ENCODE data around the gene CST9L. TPM values are rescaled to one million over a fixed set of nuclear protein-coding genes. Genes with fewer than 3 reads are reported as not detected.

The CST9L gene
- total RNA-seq, 1 experiment from 2014 or later: not detected

DNA sequence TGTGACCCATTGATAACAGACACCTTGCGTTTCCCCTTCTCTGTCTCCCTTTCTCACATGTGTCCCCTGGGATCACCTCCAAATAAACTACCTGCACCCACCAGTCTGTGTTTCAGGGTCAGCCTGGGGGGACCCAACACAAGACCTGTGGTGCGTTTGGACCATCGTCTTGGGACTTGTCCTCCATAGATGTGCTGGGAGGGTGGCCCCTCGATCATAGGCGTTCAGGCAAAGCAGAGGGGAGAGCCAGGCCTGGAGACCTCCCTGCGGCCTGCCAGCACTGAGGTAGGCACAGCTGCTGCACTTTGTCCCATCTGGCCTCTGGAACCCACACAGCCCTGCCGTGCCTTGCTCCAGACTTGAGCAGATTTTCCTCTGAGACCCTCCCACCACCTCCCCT is 19.3 kb upstream of the CST9L start:
- Mint-ChIP-seq H3K4me1 (ENCODE audit: insufficient read depth, unreplicated experiment) (peaks cover 21% of the 10 kb centered on the region), H3K4me3 (ENCODE audit: unreplicated experiment) (no peak overlapping the region), H3K36me3 (ENCODE audit: insufficient read depth, unreplicated experiment) (no peaks in the 10 kb centered on the region), H3K9me3 (ENCODE audit: unreplicated experiment) (no peaks in the 10 kb centered on the region), H3K27me3 (ENCODE audit: insufficient read depth, unreplicated experiment) (no peaks in the 10 kb centered on the region), H3K27ac (ENCODE audit: low read depth, unreplicated experiment) (no peak overlapping the region)
- no peak for DNase-seq (ENCODE audit: unreplicated experiment)
- ChIA-PET POLR2A (interaction anchor here (0.9 to 1.9 kb wide), 6 partner anchors 8 to 230 kb away, joined by 3 to 6 read pairs (median 3); no protein-coding TSS in a partner anchor), CTCF (interaction anchor here (0.6 to 8.2 kb wide), 6 partner anchors 15 to 857 kb away, joined by 3 to 56 read pairs (median 4); no protein-coding TSS in a partner anchor)
- TF ChIP-seq, protein P1, sequence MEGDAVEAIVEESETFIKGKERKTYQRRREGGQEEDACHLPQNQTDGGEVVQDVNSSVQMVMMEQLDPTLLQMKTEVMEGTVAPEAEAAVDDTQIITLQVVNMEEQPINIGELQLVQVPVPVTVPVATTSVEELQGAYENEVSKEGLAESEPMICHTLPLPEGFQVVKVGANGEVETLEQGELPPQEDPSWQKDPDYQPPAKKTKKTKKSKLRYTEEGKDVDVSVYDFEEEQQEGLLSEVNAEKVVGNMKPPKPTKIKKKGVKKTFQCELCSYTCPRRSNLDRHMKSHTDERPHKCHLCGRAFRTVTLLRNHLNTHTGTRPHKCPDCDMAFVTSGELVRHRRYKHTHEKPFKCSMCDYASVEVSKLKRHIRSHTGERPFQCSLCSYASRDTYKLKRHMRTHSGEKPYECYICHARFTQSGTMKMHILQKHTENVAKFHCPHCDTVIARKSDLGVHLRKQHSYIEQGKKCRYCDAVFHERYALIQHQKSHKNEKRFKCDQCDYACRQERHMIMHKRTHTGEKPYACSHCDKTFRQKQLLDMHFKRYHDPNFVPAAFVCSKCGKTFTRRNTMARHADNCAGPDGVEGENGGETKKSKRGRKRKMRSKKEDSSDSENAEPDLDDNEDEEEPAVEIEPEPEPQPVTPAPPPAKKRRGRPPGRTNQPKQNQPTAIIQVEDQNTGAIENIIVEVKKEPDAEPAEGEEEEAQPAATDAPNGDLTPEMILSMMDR (IDR thresholded peaks at IDR 0.05; ENCODE audit: unreplicated experiment): no peak
- BruUV-seq (replicated peaks): no TSS peak
- intact Hi-C loops (cut with micrococcal nuclease): no loop called here

DNA sequence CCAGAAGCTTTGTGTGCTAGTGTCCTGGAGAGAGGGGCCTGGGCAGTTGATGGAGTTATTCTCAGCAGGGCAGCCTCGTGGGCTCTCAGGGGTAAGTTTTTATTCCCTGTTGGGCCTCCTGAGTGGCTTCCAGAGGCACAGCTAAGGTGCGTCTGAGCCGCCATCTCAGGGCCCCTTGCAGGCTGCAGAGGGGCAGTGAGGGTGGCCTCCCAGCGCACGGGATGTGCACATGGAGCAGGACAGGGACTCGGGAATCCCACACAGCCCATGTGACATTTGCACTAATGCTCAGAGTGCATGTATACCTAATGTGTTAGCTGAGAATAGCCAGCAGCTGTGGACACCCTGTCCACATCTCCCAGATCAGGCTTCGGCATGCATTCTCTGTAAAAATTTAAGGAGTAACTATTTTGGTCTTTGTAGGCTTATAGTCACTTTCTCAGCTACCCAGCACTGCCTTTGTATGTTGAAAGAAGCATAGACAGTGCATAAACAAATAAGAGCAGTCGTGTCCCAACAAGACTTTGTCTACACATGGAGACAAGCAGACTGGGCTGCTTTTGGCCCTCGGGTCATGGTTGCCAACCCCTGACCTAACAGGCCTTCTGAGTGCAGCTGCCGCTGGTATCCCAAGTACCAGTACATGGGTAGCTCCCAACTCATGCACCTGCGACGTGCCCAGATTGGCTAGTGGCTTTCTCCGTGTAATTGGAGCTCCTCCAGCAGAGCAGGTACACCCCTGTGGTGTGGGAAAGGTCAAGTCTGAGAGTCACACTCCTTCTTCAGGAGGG is 18.6 kb upstream of the CST9L start:
- H3K9me3 Mint-ChIP-seq (ENCODE audit: unreplicated experiment): no peaks in the 10 kb centered on the region
- ChIA-PET POLR2A (interaction anchor here (0.6 to 1.9 kb wide), 7 partner anchors 9 to 229 kb away, joined by 3 to 6 read pairs (median 3); no protein-coding TSS in a partner anchor), CTCF (interaction anchor here (0.5 to 8.2 kb wide), 9 partner anchors 12 to 166 kb away, joined by 3 to 56 read pairs (median 4); partner anchors contain the start of gene NAPB)
- H3K27me3 Mint-ChIP-seq (ENCODE audit: insufficient read depth, unreplicated experiment): no peaks in the 10 kb centered on the region
- no TSS peak for BruUV-seq (replicated peaks)
- H3K4me3 Mint-ChIP-seq (ENCODE audit: unreplicated experiment): no peak overlapping the region
- peaks cover 21% of the 10 kb centered on the region for H3K4me1 Mint-ChIP-seq (ENCODE audit: insufficient read depth, unreplicated experiment)
- H3K27ac Mint-ChIP-seq (ENCODE audit: low read depth, unreplicated experiment): no peak overlapping the region
- peak; percentile 56 for DNase-seq (ENCODE audit: unreplicated experiment)
- intact Hi-C loops (cut with micrococcal nuclease): no loop called here
- TF ChIP-seq, protein P1 (IDR thresholded peaks at IDR 0.05; ENCODE audit: unreplicated experiment): no peak
- H3K36me3 Mint-ChIP-seq (ENCODE audit: insufficient read depth, unreplicated experiment): no peaks in the 10 kb centered on the region

DNA sequence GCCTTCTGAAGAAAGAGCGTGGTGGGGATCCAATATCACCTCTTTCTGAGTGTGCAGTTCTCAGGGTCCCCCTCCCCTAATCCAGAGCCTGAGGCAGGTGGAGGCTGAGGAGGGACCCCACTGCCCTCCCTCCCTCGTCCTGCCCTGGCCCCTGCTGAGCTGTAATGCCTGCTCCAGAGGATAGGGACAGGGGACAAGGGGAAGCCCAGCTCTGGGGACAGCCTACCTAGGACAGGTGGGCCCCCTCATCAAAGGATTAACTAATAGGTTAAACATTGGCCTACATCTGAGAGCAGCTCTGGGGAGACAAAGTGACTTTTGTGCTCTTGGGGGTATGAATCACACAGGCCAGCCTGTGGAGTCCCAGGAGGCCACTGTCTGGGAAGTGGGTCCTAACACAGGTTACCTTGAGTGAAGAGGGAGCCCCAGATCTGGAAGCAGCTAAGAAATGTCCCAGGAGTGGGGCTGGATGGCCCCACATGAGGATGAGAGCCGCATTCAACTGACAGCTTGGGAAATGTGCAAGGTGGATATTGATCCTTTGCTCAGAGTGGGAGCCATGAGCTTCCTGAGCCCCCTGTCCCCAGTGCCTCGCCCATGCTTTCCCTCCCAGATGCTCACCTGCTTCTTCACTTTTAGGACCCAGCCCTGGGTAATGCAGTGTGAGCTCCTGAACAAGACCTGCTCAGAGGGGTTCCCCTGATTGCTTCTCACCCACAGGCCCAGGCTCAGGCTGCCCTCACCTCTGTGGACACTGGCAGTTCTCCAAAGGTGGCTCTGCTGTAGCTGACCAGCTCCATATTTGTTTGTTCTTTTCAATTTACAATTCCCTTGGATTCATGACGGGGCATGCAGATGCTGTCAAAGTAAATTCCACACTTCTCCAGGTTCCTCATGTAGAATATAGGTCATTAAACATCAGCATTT is 17.8 kb upstream of the CST9L start:
- DNase-seq (ENCODE audit: unreplicated experiment): no peak

More for the DNA sequence above, 17.8 kb upstream of the CST9L start:
- no peaks in the 10 kb centered on the region for H3K9me3 Mint-ChIP-seq (ENCODE audit: unreplicated experiment)
- no peaks in the 10 kb centered on the region for H3K36me3 Mint-ChIP-seq (ENCODE audit: insufficient read depth, unreplicated experiment)
- POLR2A ChIA-PET: interaction anchor here (0.6 to 1.9 kb wide), 6 partner anchors 10 to 228 kb away, joined by 3 to 6 read pairs (median 3); no protein-coding TSS in a partner anchor
- no TSS peak for BruUV-seq (replicated peaks)
- no peak overlapping the region for H3K27ac Mint-ChIP-seq (ENCODE audit: low read depth, unreplicated experiment)
- intact Hi-C loops (cut with micrococcal nuclease): no loop called here
- no peak overlapping the region for H3K4me3 Mint-ChIP-seq (ENCODE audit: unreplicated experiment)
- H3K27me3 Mint-ChIP-seq (ENCODE audit: insufficient read depth, unreplicated experiment): no peaks in the 10 kb centered on the region
- H3K4me1 Mint-ChIP-seq (ENCODE audit: insufficient read depth, unreplicated experiment): peaks cover 21% of the 10 kb centered on the region
- TF ChIP-seq, protein P1 (IDR thresholded peaks at IDR 0.05; ENCODE audit: unreplicated experiment): no peak
- CTCF ChIA-PET: interaction anchor here (0.5 to 8.2 kb wide), 11 partner anchors 13 to 1858 kb away, joined by 3 to 56 read pairs (median 4); partner anchors contain the start of gene NAPB
